Pons (tissue), 1 donor: Measurements from ENCODE around the gene GPR39.

Source experiments
- DNase-seq: peaks from one replicate; pipeline ENCODE4 v3.0.0-alpha.2; 2016; ENCODE audit warnings: low spot score

The GPR39 gene

DNA sequence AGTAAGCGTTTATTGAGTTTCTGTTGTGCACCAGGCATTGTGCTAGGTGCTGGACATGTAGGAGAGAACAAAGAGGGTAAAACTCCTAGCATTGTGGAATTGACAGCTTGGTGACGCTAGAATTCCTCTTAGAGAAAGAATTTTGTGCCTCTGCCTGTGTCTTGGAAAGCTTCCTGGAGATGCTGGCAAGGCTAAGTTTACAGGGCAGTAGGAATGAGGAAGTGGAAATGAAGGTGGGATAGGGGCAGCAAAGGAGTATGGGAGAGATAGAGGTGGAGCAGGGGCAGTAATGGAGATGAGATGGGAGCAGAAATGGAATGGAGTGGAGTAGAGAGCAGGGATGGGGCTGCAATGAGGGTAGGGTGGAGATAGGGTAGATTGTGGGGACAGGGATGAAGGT is 29.8 kb downstream of the GPR39 start:
- no peak for DNase-seq

DNA sequence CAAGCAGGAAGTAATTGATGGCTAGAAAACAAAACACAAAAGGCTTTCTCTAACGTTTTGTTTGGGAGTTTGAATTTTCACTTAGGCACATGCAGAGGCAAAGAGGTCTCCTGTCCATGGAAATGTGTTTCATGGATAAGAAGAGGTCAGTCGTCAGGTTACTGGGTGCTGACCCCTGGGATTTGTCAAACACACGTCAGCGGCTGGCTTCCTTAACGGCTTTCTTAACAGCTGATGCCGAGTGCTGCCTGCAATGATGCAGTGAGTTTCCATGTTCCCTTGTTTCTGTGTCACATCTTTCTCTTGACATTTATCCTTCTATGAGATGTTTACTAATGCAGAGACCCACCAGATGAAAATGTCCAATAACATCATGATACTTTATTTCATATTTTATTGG is 31.7 kb downstream of the GPR39 start:
- no peak for DNase-seq

DNA sequence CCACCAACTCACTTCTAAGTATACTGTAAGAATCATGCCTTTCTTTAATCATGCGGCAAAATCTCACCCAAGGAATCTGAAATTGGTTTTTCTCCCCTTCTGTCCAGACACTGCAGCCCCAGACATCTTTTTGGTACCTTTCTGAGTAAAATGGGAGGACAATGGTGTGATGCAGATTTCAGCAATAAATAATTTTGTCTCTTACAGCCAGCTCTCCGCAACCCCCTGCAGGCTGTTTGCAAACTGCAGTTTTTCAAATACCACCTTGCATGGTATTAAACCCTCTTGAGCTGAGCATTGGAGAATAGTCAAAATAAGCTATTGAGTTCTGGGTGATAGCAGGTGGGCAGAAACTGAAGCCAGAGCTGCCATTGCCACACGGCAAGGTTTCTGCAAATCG is 32.2 kb downstream of the GPR39 start:
- DNase-seq = peak; percentile 28

DNA sequence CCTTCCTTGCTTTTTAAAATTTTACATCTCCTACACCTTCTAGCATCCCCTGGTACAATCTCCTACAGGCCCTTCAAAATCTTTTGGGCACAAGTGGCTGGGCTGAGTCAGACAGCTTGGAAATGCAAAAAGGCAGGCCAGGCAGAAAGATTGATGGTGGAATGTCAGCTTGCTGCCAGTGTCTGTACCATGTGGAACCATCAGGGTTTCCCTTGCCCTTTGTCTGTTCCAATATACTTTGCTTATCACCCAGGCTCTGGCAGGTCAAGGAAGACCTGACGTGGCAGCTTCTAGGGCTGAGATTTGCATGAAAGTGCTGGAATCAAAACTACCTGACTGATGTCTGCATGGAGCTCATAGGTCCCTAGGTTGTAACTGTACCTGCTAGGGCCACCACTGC is 33.3 kb downstream of the GPR39 start:
- no peak for DNase-seq

DNA sequence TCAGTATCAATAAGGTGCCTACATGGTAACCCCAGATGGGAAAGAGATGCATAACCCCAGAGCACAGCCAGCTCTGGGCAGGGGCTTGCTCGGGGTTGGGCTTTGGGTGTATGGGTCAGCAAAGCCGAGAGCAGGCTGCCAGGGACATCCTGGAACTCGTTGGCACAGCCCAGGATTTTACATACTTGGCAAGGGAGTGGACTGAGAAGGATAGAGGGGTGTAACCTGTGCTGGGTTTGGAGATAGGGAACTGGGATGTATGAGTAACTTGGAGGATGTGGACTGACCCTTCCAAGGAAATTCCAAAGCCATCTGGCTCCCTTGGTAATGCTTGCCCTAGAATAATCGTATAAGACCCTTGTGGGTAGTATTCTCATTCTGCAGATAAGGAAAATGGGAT is 44.2 kb downstream of the GPR39 start:
- no peak for DNase-seq

DNA sequence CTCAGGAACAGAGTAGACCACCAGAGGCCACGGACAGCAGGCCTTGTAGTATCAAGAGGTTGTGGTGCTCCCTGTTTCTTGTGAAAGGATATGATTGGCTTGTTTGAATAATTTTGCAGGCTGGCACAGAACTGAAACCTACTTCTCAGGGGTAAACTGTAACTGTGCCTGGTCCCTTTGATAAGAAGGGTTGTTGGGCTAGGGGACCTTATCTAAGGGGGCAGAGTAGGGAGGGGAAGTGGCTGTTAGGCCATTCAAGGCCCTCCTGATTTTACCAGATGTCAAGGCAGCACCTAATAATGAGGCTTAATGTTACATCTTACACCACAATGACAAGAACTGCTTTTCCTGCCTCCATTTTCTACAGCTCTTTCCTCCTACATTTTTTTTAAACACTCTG is 45.6 kb downstream of the GPR39 start:
- no peak for DNase-seq

DNA sequence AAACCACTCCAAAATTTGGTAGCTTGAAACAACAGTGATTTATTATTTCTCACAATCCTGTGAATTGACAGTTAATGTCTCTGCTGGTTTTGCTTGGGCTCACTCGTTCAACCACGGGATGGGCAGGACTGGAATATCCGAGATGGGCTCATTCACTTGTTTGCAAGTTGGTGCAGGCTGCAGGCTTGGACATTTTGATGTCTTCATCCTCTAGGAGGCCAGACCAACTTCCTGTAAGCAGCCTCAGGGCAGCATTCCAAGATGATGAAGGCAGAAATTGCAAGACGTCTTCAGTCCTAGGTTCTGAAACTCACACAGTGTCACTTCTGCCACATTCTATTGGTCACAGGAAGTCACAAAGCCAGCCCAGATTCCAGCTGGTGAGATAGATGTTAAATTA is 47.1 kb downstream of the GPR39 start:
- no peak for DNase-seq

DNA sequence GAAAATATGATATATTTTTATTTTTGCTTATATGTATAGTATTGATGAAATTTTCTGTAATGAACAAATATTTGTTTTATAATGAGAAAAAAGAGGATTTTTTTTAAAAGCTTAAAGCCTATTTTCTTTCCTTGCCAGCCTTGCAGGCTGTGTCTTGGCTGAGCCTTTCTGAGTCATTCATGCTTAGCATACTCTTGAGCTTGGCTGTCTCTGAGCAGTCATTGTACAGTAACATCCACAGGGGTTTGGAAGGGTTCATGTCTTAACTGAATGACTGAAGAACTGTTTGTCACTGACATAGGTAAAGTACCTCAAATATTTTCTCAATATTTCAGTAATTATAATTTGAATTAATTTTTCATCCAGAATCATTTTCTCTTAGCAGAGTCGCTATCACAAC is 49.3 kb downstream of the GPR39 start:
- DNase-seq = no peak

DNA sequence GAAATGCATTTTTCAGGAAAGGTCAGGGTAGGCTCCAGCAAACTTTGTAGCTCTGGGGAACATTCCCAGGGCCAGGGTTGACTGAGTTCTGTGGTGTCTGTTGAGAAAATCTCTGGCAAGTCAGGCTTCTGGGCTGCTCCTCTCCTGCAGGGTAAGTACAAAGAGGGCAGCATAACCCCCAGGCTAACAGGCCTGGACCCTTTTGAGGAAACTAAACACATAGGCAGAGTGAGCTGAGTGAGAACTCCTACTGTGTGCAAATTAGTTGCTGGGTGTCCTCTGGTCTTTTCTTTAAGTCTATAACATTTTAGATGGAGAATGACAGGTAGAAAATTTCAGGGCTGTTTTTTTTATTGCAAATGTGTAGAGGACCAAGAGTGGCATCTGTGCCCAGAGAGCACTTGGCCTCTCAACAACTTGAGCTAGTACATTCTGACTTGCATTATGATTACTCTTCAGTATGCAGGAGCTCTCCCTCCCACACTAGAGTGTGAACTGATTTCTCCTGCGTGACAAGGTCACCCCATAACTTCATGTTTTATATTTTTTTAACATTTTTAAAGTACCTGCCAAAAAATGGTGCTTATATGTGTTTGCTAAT is 49.9 kb downstream of the GPR39 start:
- DNase-seq = no peak

DNA sequence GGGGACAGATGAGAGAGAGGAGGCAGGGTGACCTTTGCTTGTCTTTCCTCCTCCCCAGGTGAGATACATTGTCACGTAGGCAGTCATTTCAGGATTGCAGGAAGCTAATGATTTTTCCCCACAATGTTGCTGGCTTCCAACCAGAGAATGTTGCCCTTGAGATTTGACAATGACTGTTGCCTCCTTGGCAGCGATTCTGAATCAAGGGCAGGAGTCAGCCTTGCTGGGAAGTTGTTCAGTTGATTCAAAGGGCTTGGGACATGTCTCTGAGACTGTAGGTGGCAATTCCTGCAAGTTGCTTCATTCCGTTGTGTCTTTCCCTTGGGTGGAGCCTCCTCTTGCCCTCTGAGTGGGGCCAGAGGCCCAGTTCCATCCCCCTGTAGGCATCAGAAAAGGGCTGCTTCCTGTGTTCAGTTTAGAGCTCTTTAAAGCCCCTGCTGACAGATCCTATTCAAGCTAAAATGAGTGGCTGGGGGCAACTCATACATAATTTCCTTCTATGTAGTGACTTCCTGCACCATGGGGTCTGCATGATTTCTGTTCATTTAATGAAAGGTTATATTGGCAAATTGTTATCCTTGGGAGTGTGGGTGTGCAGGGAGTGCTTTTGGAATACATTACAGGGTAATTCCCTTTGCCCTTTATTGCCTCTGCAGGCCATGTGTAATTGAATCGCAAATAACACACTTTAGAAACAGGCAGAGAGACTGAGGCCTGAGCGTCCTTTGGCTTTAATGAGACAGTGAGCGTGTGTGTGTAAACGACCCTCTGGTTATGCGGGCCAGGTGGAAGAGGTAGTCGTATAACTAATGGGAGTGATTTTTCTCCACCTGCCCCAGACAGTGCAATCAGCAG is 52.4 kb downstream of the GPR39 start:
- DNase-seq = no peak

DNA sequence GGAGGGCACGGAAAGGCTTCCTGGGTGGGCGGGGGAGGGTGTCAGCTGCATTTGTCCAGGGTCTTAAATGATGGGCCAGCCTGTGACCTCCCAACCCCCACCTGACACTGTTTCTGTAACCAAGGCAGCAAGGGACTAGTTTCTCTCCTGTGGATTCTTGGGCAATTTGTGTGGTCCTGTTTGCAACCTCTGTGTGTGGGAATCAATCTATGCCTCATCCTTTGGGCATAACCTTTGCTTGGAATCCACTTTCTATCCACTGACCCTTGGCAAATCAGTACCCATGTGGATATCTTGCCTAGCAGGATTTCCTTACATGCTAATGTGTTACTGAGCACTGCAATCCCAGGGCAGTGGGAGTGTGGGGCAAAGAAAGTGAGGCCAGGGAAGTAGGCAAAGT is 54.1 kb downstream of the GPR39 start:
- DNase-seq = no peak

DNA sequence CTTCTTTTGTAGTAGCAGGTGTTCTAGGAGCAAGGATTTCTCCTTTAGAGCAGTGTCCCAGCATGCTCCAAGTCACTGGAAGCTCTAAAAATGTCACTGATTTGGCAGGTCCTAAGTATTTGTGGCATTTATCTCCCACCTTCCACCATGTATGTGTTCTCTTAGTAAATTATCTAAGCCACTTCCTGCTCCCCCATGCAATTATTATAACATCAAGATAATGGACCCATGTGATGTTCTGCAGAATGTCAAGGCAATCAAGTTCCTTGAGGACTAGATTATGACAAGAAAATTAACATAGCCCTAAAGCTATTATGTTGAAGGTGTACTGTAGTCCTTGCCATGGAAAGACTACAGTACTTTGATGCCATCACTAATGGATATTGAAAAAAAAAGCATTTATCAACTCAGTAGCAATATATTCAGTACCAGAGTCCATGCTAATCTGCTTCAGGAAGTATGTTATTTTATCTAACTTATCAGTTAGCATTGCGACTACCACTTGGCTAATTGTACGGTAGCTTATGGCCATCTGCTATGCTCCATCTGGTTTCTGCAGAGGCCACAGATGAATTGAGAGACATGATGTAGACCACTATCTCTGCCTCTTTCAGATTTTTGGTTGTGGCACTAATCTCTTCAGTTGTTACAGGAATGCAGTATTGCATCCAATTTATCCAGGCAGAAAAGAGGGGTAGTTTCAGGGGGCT is 56.7 kb downstream of the GPR39 start:
- no peak for DNase-seq

DNA sequence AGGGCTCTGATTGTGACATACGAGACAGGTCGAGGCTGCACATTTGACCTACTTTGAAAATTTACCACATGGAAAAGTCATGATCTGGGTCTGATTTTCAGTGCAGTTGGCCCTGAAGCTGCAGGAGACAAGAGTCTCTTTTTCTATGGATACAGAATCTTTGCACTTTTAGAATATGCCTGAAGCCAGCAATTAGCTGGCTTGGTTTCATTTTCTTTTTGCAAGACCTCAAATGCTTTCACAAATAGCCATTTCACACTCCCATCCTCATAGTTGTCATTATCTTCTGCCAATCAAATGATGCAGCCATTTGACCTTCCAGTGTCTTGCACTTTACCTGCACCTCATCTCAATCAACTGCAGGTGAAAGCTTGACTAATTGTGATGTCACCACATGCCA is 59.0 kb downstream of the GPR39 start:
- DNase-seq = no peak

DNA sequence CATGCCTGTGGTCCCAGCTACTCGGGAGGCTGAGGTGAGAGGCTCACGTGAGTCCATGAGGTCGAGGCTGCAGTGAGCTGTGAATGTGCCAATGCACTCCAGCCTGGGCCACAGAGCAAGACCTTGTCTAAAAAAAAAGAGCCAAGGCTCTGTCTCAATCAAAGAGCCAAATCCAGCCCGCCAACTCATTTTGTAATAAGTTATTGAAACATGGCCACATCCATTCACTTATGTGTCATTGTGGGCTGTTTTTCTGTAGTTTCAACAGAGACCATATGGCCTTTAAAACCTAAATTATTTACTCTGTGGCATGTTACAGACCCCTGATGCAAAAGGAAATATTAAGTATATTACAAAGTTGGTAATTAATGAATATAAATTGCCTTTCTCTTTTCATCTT is 60.8 kb downstream of the GPR39 start:
- no peak for DNase-seq

DNA sequence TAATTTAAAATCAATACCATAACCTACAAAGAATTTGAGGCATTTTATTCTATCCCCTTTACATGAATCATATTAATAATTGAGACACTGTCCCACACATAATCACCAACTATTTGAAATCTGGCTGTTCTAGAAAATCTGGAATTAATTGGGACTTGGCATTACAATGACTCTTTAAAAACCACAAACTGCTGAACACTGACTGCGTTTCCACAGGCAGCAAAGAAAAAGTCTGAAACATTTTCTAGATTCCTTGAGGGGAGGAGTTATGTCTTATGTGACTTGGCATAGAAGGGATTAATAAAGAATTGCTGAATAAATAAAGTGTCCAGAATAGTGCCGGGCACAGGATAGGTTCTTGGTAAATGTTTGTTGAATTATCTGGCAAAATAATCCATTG is 61.4 kb downstream of the GPR39 start:
- DNase-seq = no peak

DNA sequence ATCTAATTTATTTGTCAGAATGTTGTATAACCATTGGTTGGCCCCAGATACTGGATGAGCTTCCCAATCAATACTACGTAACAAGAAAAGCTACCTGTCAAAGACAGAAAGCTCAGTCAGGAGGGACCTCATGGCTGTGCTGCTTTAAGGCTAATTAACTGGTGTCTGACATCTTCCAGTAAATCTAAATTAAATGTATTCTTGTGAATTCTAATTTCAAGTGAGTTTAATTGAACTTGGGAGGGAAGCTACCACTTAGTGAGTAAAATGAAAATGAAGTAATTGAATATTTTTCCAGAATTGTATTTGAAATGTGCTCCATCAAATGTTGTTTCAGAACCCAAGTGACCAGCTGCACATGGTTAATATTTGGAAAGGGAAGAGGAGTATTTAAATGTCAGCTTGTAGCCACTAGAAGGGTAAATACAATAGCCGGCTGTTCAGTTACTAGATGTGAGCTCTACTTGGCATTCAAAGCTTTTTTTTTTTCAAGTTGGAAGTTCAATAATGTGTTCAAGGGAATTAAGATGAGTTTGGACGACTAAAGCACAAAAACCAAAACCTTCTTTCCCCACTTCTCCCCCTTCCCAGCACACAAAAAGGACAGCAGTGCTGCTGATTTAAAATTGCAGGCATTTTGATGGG is 62.0 kb downstream of the GPR39 start:
- no peak for DNase-seq

DNA sequence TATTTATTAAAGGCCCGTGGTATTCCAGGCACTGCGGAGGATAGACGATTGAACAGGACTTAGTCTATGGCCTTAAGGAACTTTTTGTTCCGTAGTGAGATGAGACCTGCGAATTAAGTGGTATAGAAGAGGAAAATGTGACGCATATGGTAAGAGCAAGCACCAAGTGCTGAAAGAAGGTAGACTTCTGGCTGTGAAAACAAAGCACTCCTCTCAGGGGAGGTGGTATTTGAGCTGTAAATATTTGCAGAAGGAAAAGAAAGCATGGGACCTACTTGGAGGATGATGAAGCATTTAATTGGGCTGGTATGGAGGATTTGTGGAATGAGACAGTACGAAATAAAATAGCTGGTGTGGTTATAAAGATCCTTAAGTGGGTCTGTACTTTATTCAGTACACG is 62.5 kb downstream of the GPR39 start:
- DNase-seq = no peak

DNA sequence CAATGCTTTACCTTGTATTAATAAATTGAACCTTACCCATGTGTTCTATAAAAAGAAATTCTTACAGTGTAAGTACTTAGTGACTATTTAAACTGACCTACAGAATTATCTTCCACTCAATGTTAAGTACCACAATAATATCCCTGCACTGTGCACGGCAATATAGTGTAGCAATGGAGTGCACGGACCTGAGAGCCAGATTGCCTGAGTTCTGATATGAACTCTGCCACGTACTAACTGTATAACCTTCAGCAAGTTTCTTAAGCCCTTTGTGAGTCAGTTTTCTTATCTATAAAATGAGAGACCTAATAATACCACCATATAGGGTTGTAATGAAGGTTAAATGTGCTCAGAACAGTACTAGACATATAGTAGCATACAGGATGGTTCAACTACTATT is 66.2 kb downstream of the GPR39 start:
- no peak for DNase-seq

DNA sequence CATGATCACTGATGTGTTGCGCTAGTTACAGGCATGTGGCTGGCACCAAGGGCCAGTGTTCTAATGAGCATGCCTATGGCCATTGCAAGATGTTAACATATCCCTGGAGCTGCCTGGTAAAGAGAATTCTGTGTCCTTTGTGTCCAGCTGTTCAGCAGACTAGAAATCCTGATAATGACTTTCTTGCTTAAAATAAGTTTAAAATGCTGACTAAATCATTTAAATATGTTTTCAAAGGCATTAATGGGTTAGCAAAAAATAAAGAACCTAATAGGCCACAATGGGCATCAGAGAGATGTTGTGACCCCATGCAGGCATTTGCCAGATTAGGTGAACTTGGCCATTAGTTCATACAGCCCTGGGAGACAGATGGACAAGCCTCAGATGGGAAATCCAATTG is 67.5 kb downstream of the GPR39 start:
- no peak for DNase-seq

DNA sequence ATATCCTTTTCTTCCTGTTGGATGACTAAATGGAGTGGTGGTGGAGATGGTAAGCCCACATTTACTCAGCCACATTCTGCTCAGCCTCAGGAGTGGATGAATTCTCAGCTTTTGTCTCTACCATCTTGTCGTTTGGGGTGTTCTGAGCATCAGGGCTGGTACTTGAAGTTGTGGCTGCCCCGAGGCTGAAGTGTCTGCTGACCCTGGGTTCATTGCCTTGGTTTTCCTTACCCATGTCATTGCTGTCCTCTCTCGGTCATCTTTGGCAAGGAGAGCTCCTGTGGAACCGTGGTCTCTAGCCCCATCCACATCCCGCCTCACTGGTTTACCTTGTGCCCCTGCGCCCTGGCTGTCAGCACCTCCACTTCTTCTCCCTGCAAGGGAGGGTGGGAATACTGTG is 71.9 kb downstream of the GPR39 start:
- DNase-seq = no peak

DNA sequence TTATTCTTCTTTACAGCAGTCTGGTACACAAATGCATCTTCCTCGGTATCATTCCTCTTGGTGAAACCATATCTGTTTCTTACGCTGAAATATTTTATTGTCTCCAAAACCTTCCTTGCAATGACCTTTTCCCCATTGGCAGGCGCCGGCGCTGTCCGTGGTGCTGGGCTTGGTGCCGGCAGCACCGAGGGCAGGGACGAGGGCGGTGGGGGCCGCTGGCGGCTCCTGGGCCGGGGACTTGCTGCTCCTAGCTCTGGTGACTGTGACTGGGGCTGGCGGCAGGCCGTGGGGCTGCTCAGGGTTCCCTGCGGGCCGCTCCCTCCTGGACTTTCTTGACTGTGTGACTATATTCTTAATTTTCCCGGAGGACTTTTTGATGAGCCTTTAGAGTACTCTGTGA is 72.5 kb downstream of the GPR39 start:
- no peak for DNase-seq

DNA sequence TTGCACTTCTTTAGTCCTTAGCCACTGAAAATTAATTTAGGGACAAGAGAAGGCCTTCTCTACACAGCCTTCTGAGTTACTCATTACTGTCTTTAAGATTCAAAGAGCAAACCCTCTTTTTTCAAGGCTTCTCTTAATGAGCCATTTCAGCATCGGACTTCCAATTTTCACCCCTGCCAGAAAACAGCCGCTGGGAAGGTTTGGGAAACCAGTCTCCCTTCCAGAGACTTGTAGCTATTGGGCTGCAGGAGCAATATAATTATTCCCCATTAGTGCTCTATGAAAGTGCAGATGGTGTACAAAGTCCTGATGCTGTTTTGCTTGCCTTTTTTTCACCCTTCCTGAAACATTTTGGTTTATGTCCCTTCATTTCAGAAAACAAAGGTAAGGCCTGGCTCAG is 79.3 kb downstream of the GPR39 start:
- no peak for DNase-seq

DNA sequence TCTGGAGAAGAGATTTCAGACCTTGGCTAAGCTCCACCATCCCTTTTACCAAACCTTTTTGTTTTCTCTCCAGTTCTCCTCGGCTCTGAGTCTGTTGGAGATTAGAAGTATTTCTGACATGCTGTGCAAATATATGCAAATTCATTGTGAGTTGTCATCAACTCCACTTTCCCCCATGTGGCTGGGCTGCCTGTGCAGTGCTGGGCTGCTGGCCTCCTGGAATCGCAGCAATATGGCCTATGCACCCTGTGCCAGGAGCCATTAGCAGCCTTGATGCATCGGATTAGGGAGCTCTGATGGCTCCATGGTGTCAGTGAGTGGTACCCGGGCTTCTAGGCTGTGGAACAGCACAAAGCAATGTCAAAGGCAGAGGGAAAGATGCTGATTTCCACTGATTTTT is 80.0 kb downstream of the GPR39 start:
- DNase-seq = no peak
